Right renal pelvis (tissue), 4 donors: Measurements from ENCODE around the gene MPPED2. TPM values are rescaled to one million over a fixed set of nuclear protein-coding genes. Genes with fewer than 3 reads are reported as not detected.

ENCODE experiments used
- DNase-seq, 4 donors: peaks; one replicate each; pipeline ENCODE4 v3.0.0-alpha.2; 2013; ENCODE audit warnings: low read depth in 4 of 4, low spot score in 3 of 4, missing footprints in 1 of 4
- polyA plus RNA-seq, 4 donors: library from polyadenylated mRNA; unstranded; fragments of 120-200 nt; gene quantifications; one replicate each; pipeline ENCODE4 v1.2.1, GENCODE V29; 2013; ENCODE audit not compliant: insufficient read length in 4 of 4

The MPPED2 gene
- polyA plus RNA-seq, 4 donors: 17.1 to 25.6 (median 22.6) TPM

GRCh38 chr11:30535818-30536217 is 50.3 kb downstream of the MPPED2 start:
- no peak for DNase-seq

GRCh38 chr11:30533445-30533947 is 52.7 kb downstream of the MPPED2 start:
- no peak for DNase-seq

- DNase-seq: no peak
Measured at GRCh38 chr11:30527566-30527965, 58.6 kb downstream of the MPPED2 start.

DNA sequence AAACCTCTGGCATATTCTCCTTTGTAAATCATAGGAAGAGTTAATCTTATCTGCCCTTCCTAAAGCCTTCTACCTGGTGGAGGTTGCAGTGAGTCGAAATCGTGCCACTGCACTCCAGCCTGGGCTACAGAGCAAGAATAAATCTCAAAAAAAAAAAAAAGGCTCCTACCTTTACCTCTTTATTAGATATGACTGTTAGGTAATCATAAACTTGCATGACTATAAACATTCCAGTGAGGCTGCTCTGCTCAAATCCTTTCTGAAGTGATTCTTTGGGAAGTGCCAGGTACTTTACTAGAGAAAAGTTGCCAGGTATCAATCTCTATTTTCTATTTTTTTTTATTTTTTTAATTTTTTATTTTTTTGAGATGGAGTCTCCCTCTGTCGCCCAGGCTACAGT is 59.6 kb downstream of the MPPED2 start:
- no peak for DNase-seq

DNA sequence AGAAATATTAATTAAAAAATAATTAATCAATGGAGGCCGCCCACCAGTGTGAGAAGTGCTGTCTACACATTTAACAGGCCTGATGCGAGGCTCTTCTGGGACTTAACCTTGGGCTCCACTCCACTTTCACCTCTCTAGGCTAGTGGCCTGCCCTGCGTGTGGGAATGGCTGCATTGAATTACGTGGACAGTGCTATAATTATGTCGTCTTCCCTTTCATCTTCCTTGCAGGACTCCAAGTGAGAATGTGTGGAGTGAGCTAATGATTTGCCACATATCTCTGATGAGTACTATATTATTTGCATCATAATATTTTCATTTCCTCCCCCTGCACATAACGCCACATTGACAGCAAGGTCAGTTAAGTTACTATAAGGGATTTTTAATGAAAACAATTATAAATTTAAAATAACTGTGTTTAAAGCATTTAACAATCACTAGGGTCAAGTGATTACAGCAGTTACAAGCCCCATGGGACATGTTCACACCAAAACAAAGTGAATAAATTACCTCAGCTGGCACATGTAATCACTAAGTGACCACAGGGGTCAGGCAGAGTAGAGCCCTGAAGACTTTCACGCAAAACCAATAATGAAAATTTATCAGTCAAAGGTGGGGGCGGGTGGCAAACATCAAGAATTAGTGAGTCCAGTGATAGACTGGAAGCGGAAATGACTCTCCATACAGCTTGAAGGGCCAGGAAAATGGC is 63.5 kb downstream of the MPPED2 start:
- no peak for DNase-seq

DNA sequence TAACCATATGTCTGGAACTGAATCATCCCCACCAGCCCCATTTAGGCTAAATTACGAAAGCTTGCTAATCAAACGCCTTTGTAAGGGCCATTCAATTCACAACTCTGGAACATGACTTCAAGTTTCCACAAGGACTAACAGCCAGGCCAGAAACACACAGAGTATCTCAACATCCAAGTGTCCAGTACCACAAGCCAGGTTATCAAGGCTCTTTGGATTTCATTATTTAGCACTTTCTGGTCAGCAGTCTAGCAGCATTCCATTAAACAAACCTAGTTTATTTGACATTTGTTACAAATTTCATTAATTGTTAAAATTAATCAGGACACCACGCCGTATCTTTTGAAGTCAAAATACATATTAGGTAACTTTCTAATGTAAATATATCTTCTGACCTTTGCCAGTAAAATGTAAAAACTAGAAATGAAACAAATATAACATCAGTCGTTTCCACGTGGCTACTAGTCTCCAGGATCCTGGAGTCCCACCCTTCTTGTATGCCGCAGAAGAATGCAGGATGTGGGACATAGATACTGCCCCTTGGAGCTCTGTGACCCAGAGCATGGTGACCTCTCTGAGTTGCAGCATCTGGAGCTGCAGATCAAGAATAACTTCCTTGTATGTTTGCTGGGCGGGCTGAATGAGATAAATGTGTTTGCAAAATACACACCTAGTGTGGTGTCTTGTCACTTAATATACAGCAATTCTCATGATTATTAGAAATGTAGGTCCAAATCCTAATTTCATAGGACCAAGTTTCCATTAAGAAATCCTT is 64.7 kb downstream of the MPPED2 start:
- no peak for DNase-seq

DNA sequence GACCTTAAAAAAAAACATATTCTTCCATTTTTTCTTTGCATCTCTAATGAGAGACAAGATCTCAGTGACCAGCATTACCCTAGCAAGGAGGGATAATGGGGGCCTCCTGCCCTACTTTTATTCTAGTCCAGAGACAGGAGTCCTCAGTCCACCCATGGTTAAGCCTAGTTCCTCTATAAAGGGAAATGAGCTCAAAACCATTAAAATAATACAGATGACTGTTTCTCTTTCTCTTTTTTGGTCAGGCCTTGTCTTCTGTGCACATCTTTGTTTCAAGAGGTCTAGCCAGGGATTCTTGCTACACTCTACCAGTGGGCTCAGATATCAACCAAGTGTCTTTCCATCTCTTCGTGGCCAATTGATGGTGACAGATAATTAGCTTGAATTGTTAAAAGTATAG is 73.1 kb downstream of the MPPED2 start:
- no peak for DNase-seq

DNA sequence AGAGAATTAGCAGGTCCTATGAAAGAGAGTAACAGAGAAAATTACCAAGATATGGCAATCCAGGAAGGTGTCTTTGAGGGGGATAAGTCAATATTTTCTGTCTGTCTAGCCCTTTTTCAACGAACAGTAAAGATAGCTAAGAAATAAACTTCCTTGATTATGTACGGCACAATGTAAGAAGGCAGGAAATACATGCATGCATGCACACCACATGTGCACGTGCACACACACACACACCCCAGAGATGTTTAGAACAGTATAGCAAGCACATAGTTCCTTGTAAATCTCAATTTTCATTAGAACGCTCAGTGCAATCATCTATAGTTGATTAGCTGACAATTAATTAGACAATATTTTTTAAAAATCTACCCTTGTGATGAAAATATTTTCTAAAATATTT is 74.7 kb downstream of the MPPED2 start:
- DNase-seq: no peak

GRCh38 chr11:30510750-30511149 is 75.4 kb downstream of the MPPED2 start:
- no peak for DNase-seq

DNA sequence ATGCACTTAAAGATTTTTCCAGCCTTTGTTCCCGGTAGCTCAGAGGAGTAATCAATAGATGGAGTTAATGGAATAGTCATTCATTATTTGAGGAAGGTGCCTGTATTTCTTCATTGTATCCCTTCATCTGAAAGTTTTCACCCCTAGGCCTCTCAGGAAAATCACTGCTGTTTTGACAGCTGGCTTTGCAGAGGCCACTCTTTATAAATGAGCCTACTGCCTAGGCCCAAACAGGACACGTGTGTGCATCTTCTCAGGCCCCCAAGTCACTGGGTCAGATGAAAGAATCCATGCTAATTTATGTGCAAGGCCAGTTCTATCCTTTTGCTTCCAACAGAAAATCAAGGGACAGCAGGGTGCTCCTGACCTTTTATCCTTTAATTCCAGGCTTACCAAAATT is 76.8 kb downstream of the MPPED2 start:
- no peak for DNase-seq

GRCh38 chr11:30508594-30508993 is 77.6 kb downstream of the MPPED2 start:
- no peak for DNase-seq

DNA sequence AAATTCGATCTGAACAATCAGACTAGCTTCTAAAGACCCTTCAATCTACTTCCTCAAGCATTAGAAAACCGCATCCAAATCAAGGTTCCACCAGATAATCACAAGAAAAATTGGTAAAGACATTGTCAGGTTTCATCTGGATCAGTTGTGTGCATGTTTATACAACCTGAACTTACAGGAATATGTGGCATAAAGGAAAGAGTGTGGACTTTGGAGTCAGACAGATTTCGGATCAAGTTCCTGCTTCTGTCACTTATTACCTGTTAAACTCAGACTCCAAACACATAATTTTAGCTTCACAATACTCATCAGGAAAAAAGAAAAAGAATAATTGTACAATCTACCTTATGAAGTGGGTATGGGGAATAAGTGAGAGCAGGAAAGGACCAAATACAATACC is 80.5 kb downstream of the MPPED2 start:
- DNase-seq: no peak

DNA sequence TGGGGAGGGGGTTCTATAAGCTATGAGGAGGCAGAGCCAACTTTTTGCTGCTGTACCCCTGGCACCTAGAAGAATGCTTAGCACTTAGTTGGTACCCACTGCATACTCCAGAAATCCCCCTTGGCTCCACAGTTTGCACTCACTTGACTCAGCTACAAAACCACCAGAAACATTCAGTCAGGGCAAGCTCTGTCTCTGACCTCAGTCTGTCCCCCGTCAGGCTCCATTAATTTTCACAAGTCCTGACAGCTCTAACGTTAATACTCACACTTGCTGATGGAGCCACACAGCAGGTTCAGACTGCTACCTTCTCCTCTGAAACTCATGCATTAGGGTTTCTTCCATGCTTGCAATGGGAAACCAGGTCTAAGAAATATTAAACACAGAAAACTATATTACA is 81.7 kb downstream of the MPPED2 start:
- DNase-seq: peak in 1 of 4 donors; percentile 52

- DNase-seq: no peak
Measured at GRCh38 chr11:30503156-30503555, 83.0 kb downstream of the MPPED2 start.

GRCh38 chr11:30502305-30502704 is 83.8 kb downstream of the MPPED2 start:
- DNase-seq: no peak

GRCh38 chr11:30501744-30502143 is 84.4 kb downstream of the MPPED2 start:
- no peak for DNase-seq

DNA sequence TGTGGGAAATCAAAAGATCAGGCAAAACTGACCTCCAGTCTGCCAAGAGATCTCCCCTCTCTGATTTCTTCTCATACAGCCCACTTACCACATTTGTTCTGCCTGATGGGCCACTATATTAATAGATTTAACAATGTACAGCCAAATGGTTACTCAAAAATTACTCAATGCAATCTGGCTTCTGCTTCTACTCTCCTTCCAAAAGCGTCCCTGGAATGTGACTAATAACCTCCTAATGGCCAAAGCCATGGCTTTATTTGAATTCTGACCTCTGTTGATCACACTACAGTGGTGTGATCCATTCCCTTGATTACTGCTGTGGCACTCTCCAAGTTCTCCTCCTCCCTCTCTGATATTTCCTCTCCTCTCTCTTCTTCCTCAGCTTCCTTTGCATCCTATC is 86.2 kb downstream of the MPPED2 start:
- DNase-seq: no peak

DNA sequence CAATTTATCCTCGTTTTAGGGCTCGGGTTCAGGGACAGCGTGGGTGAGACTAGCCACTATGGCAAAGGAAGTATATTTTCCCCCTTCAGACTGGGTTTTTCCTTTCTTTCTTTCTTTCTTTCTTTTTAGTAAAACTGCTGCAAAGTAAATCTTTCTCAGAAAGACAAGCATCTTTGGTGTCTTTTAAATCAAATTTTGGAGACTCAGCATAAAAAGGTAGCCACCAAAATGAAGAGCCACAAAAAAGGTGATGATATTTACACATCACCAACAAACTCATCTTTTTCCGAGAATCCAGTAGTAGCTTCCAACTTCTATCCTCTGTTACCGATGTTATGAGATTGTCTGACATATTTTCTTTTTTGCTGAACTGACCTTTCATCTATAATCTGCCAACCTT is 88.6 kb downstream of the MPPED2 start:
- no peak for DNase-seq

GRCh38 chr11:30496935-30497334 is 89.2 kb downstream of the MPPED2 start:
- no peak for DNase-seq

DNA sequence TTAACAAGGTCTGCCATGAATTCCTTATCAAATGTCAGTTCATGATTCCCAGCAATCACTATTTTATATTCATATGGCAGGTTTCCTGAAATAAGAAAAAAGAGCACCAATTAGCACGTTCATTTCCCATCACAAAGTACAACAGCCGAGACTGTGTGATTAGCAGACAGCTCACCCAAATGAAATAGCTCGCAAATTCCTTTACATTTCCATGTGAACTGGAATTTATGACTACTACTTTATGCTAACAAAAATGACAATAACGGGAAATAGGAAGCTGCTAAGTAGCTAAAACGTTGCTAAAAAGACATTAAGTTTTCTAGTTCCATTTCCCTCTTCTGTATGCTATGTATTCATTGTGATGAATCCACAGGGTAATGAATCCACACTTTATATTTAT is 90.7 kb downstream of the MPPED2 start:
- DNase-seq: no peak

- DNase-seq: no peak
Measured at GRCh38 chr11:30489511-30489910, 96.6 kb downstream of the MPPED2 start.

DNA sequence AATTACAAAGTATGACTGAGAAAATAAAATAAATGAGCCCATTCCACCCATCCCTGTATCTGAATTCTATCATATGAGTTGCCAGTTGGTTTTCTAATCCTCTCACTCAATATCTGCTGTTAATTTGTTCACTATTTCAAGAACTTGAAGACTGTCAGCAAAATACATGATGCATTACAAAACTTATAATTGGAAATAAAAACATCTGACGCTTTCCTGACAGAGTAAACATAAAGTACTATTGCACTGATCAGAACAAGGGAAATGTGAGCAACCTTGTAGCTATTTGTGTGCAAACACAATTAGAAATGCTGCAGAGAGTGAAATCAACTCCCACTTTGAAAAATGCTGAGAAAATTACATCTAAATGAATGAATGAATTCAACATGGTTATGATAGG is 97.1 kb downstream of the MPPED2 start:
- DNase-seq: no peak
